HCT116 (cell line): ENCODE results near the gene TBC1D19. TPM values are rescaled to one million over a fixed set of nuclear protein-coding genes. Genes with fewer than 3 reads are reported as not detected.

Experiments
- ATAC-seq: fragments of 200-7000 bp; cut with Tn5 transposase; 2 replicates; pipeline ENCODE4 v1.9.1; 2020; ENCODE audit warnings: mild to moderate bottlenecking, moderate library complexity
- BruUV-seq: library from RNA; stranded (reverse); fragments of 400-500 nt; replicated peaks from 2 replicates; lab custom pipeline; 2021; lab: Mats Ljungman, UMichigan
- CTCF ChIA-PET: fragments of 300-600 bp; sonication (Branson Sonifier 250); formaldehyde crosslinking; loops from one replicate; lab custom pipeline; 2021; ENCODE audit warnings: antibody characterized with exemption; lab: Charles Lee
- POLR2A ChIA-PET: fragments of 300-600, 350-600 bp; sonication (Branson Sonifier 250); formaldehyde crosslinking; loops from one replicate; lab custom pipeline; 2021; ENCODE audit warnings: antibody characterized with exemption; lab: Charles Lee
- RAD21 ChIA-PET, 2 experiments: fragments of 300-600 bp; sonication (Branson Sonifier 250); formaldehyde crosslinking; loops; one replicate each; lab custom pipeline; 2023; ENCODE audit warnings: low total read pairs in 2 of 2; ENCODE audit not compliant: uncharacterized antibody in 2 of 2, unreplicated experiment in 2 of 2, low non-redundant PET in 1 of 2; lab: Charles Lee
- DNase-seq: peaks from one replicate; pipeline ENCODE4 v3.0.0-alpha.2; 2010; ENCODE audit warnings: low read depth, low spot score
- H2AFZ ChIP-seq: fragments of 200-600 bp; shearing (Covaris generic), sonication (generic); 2 replicates; pipeline ENCODE4 v1.6.1; 2017; ENCODE audit warnings: low read depth, mixed run types, mixed read lengths, antibody characterized with exemption, low read length; ENCODE audit not compliant: poor library complexity, severe bottlenecking
- H3K27ac ChIP-seq: 2 replicates; pipeline ENCODE4 v1.5.1; 2012; ENCODE audit warnings: low read depth, low read length
- H3K27me3 ChIP-seq: fragments of 200-600 bp; sonication (generic); 2 replicates; pipeline ENCODE4 v1.6.1; 2016; ENCODE audit warnings: mixed run types, low read length, mixed read lengths; ENCODE audit not compliant: insufficient read depth
- H3K36me3 ChIP-seq, 2 experiments: fragments of 200-500 bp in 1 of 2; fragments of 200-600 bp in 1 of 2; sonication (Bioruptor generic) in 1 of 2; sonication (generic) in 1 of 2; 2 replicates each; pipeline versions ENCODE4 v1.5.1 to v1.6.1; 2014 to 2016; ENCODE audit warnings: low read length in 2 of 2, inconsistent platforms in 1 of 2, mixed read lengths in 1 of 2, mixed run types in 1 of 2; ENCODE audit not compliant: insufficient read depth in 2 of 2, control insufficient read depth in 1 of 2
- H3K4me1 ChIP-seq, 2 experiments: fragments of 200-600 bp in 1 of 2; sonication (generic) in 1 of 2; 2 replicates each; pipeline versions ENCODE4 v1.5.1 to v1.6.1; 2012 to 2017; ENCODE audit warnings: low read length in 2 of 2, inconsistent platforms in 1 of 2, mild to moderate bottlenecking in 1 of 2, mixed read lengths in 1 of 2, mixed run types in 1 of 2, moderate library complexity in 1 of 2; ENCODE audit not compliant: insufficient read depth in 2 of 2, control insufficient read depth in 1 of 2
- H3K4me2 ChIP-seq: fragments of 200-600 bp; sonication (generic); 2 replicates; pipeline ENCODE4 v1.6.1; 2017; ENCODE audit warnings: mixed run types, low read length, mixed read lengths
- H3K4me3 ChIP-seq, 2 experiments: fragments of 200-600 bp in 1 of 2; sonication (generic) in 1 of 2; replicated peaks in 1 of 2; 2 replicates each; pipeline ENCODE4 v1.5.1; 2011 to 2016; ENCODE audit warnings: low read length in 2 of 2, control low read depth in 1 of 2, low read depth in 1 of 2, mild to moderate bottlenecking in 1 of 2, mixed read lengths in 1 of 2, mixed run types in 1 of 2
- H3K79me2 ChIP-seq: fragments of 200-600 bp; sonication (generic); 2 replicates; pipeline ENCODE4 v1.6.1; 2017; ENCODE audit warnings: mild to moderate bottlenecking, mixed run types, low read length, moderate library complexity, mixed read lengths; ENCODE audit not compliant: insufficient read depth
- H3K9ac ChIP-seq: fragments of 200-600 bp; sonication (generic); 2 replicates; pipeline ENCODE4 v1.6.1; 2016; ENCODE audit warnings: low read length, mixed read lengths
- H3K9me2 ChIP-seq: fragments of 200-600 bp; sonication (generic), shearing (Covaris generic); 2 replicates; pipeline ENCODE4 v1.6.1; 2017; ENCODE audit warnings: mixed run types, mild to moderate bottlenecking, moderate library complexity; ENCODE audit not compliant: insufficient read depth
- H3K9me3 ChIP-seq, 2 experiments: fragments of 200-500 bp in 1 of 2; fragments of 200-600 bp in 1 of 2; sonication (Bioruptor generic) in 1 of 2; sonication (generic) in 1 of 2; 2 replicates each; pipeline ENCODE4 v1.6.1; 2014 to 2017; ENCODE audit warnings: low read length in 2 of 2, mixed read lengths in 2 of 2, inconsistent platforms in 1 of 2, low read depth in 1 of 2, mild to moderate bottlenecking in 1 of 2, mixed run types in 1 of 2, moderate library complexity in 1 of 2; ENCODE audit not compliant: control insufficient read depth in 1 of 2, insufficient read depth in 1 of 2
- H4K20me1 ChIP-seq: fragments of 200-600 bp; sonication (generic), shearing (Covaris generic); 2 replicates; pipeline ENCODE4 v1.6.1; 2017; ENCODE audit warnings: mixed run types, mild to moderate bottlenecking, moderate library complexity; ENCODE audit not compliant: insufficient read depth
- CTCF ChIP-seq, 3 experiments: fragments of 200-600 bp in 1 of 3; sonication (generic) in 1 of 3; IDR thresholded peaks in 2 of 3; conservative IDR thresholded peaks in 1 of 3; 2 replicates each; pipeline ENCODE4 v1.5.1; 2012 to 2017; ENCODE audit warnings: low read depth in 2 of 3, low read length in 2 of 3, antibody characterized with exemption in 1 of 3, borderline replicate concordance in 1 of 3, control low read depth in 1 of 3, mild to moderate bottlenecking in 1 of 3, mixed read lengths in 1 of 3, mixed run types in 1 of 3, moderate library complexity in 1 of 3; ENCODE audit not compliant: insufficient read depth in 1 of 3
- ELF1 ChIP-seq: IDR thresholded peaks from 2 replicates; pipeline ENCODE4 v1.6.1; 2012; ENCODE audit warnings: low read depth, borderline replicate concordance
- FOSL1 ChIP-seq: IDR thresholded peaks from 2 replicates; pipeline ENCODE4 v1.6.1; 2012; ENCODE audit warnings: low read depth
- POLR2A ChIP-seq: IDR thresholded peaks from 2 replicates; pipeline ENCODE4 v1.7.0; 2011; ENCODE audit warnings: borderline replicate concordance; ENCODE audit not compliant: insufficient read depth, insufficient read length; ENCODE audit errors: extremely low read depth
- RAD21 ChIP-seq: IDR thresholded peaks from 2 replicates; pipeline ENCODE4 v1.6.1; 2012; ENCODE audit warnings: low read depth, mild to moderate bottlenecking
- SP1 ChIP-seq: IDR thresholded peaks from 2 replicates; pipeline ENCODE4 v1.6.1; 2012; ENCODE audit warnings: low read depth
- TCF7L2 ChIP-seq: IDR thresholded peaks from 2 replicates; pipeline ENCODE4 v1.7.0; 2011; ENCODE audit warnings: borderline replicate concordance, inconsistent platforms; ENCODE audit not compliant: insufficient read depth, insufficient read length; ENCODE audit errors: extremely low read depth
- YY1 ChIP-seq: IDR thresholded peaks from 2 replicates; pipeline ENCODE4 v1.6.1; 2011; ENCODE audit warnings: low read length, low read depth, moderate library complexity, mild to moderate bottlenecking; ENCODE audit not compliant: insufficient replicate concordance; ENCODE audit errors: extremely low read depth
- ZFX ChIP-seq: fragments of 450-650 bp; IDR thresholded peaks from 2 replicates; pipeline ENCODE4 v1.6.1; 2017
- intact Hi-C: fragments of 100-400 bp; cut with micrococcal nuclease; formaldehyde crosslinking; loops from 2 replicates; pipeline ENCODE4 v1.10.0; 2022
- total RNA-seq: library from RNA; stranded (reverse); gene quantifications from one replicate; pipeline ENCODE4 v1.2.1, GENCODE V29; 2021; ENCODE audit not compliant: unreplicated experiment
- TF ChIP-seq, protein P1 (sequence below): IDR thresholded peaks from 2 replicates; pipeline ENCODE4 v1.6.1; 2012; ENCODE audit warnings: low read depth
- TF ChIP-seq, protein P2 (sequence below): IDR thresholded peaks from 2 replicates; pipeline ENCODE4 v1.6.1; 2012

The TBC1D19 gene
- total RNA-seq, 1 experiment from 2014 or later: 25.4 TPM

- DNase-seq (no peak), ATAC-seq (no peak)
- TF ChIP-seq ELF1: no peak
- TF ChIP-seq YY1: no peak
- TF ChIP-seq CTCF (IDR thresholded peaks at IDR 0.05 in 2 of 3, conservative IDR thresholded peaks at IDR 0.05 in 1 of 3; ENCODE audit: borderline replicate concordance in 1 of 3, insufficient read depth in 1 of 3, low read depth in 2 of 3, low read length in 2 of 3): no peak
- no peak for TF ChIP-seq FOSL1
- no peak for TF ChIP-seq SP1
- TF ChIP-seq, protein P1, sequence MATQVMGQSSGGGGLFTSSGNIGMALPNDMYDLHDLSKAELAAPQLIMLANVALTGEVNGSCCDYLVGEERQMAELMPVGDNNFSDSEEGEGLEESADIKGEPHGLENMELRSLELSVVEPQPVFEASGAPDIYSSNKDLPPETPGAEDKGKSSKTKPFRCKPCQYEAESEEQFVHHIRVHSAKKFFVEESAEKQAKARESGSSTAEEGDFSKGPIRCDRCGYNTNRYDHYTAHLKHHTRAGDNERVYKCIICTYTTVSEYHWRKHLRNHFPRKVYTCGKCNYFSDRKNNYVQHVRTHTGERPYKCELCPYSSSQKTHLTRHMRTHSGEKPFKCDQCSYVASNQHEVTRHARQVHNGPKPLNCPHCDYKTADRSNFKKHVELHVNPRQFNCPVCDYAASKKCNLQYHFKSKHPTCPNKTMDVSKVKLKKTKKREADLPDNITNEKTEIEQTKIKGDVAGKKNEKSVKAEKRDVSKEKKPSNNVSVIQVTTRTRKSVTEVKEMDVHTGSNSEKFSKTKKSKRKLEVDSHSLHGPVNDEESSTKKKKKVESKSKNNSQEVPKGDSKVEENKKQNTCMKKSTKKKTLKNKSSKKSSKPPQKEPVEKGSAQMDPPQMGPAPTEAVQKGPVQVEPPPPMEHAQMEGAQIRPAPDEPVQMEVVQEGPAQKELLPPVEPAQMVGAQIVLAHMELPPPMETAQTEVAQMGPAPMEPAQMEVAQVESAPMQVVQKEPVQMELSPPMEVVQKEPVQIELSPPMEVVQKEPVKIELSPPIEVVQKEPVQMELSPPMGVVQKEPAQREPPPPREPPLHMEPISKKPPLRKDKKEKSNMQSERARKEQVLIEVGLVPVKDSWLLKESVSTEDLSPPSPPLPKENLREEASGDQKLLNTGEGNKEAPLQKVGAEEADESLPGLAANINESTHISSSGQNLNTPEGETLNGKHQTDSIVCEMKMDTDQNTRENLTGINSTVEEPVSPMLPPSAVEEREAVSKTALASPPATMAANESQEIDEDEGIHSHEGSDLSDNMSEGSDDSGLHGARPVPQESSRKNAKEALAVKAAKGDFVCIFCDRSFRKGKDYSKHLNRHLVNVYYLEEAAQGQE: no peak
- TF ChIP-seq ZFX: no peak
- TF ChIP-seq, protein P2, sequence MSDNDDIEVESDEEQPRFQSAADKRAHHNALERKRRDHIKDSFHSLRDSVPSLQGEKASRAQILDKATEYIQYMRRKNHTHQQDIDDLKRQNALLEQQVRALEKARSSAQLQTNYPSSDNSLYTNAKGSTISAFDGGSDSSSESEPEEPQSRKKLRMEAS: no peak
- TF ChIP-seq RAD21: no peak
- no peak for TF ChIP-seq POLR2A
- no peak for TF ChIP-seq TCF7L2
- Histone ChIP-seq H3K4me1 (no peaks in the 10 kb centered on the region), H2AFZ (no peak overlapping the region), H3K36me3 (no peaks in the 10 kb centered on the region), H3K4me3 (no peak overlapping the region), H3K27ac (no peak overlapping the region), H4K20me1 (no peaks in the 10 kb centered on the region), H3K9me3 (no peaks in the 10 kb centered on the region), H3K79me2 (no peaks in the 10 kb centered on the region), H3K27me3 (no peaks in the 10 kb centered on the region), H3K4me2 (no peak overlapping the region), H3K9me2 (no peaks in the 10 kb centered on the region), H3K9ac (no peak overlapping the region)
- ChIA-PET RAD21 (no interaction called here), CTCF (no interaction called here), POLR2A (no interaction called here)
- BruUV-seq: no TSS peak
- intact Hi-C loops: no loop called here
These were observed 169.7 kb downstream of the TBC1D19 start for GRCh38 chr4:26753617-26754016.
